SK-N-SH (cell line): ENCODE data around the gene RBM33. TPM values are rescaled to one million over a fixed set of nuclear protein-coding genes. Genes with fewer than 3 reads are reported as not detected.
A peak's percentile ranks its signal among the peaks of the same experiment; 100 is the strongest.

ENCODE experiments used
- CTCF ChIA-PET: fragments of 300-600, 350-600 bp; formaldehyde crosslinking; extraction: SDS; loops from one replicate; lab custom pipeline; 2021; lab: Yijun Ruan, JAX
- POLR2A ChIA-PET: fragments of 350-600 bp; sonication (Branson Sonifier 250); formaldehyde crosslinking; extraction: SDS; loops from one replicate; lab custom pipeline; 2020; ENCODE audit warnings: antibody characterized with exemption, inconsistent platforms; lab: Yijun Ruan, JAX
- DNase-seq: peaks from one replicate; pipeline ENCODE4 v3.0.0; 2012
- H2AFZ ChIP-seq: fragments of 200-600 bp; sonication (generic); 2 replicates; pipeline ENCODE4 v1.8.1; 2016; ENCODE audit warnings: antibody characterized with exemption, mild to moderate bottlenecking, low read depth
- H3F3A ChIP-seq: fragments of 200-600 bp; sonication (generic); replicated peaks from 2 replicates; pipeline ENCODE3; 2016; ENCODE audit warnings: antibody characterized with exemption, mild to moderate bottlenecking; ENCODE audit not compliant: insufficient read depth
- H3K27ac ChIP-seq, 2 experiments: fragments of 200-500 bp in 1 of 2; fragments of 200-600 bp in 1 of 2; sonication (Bioruptor generic) in 1 of 2; sonication (generic), shearing (Covaris generic) in 1 of 2; 2 replicates each; pipeline versions ENCODE4 v1.5.1 to v1.6.1; 2014 to 2016; ENCODE audit warnings: low read depth in 2 of 2, inconsistent platforms in 1 of 2, low read length in 1 of 2, mild to moderate bottlenecking in 1 of 2, mixed read lengths in 1 of 2
- H3K27me3 ChIP-seq: fragments of 200-600 bp; sonication (generic), shearing (Covaris generic); 2 replicates; pipeline ENCODE4 v1.6.1; 2016; ENCODE audit warnings: mixed run types; ENCODE audit not compliant: insufficient read depth
- H3K36me3 ChIP-seq, 2 experiments: fragments of 200-500 bp in 1 of 2; fragments of 200-600 bp in 1 of 2; sonication (Bioruptor generic) in 1 of 2; sonication (generic) in 1 of 2; replicated peaks in 1 of 2; 2 replicates each; pipeline versions ENCODE3 to v1.5.1; 2014 to 2016; ENCODE audit warnings: low read length in 1 of 2, mild to moderate bottlenecking in 1 of 2; ENCODE audit not compliant: insufficient read depth in 2 of 2, control insufficient read depth in 1 of 2
- H3K4me1 ChIP-seq, 2 experiments: fragments of 200-500 bp in 1 of 2; fragments of 200-600 bp in 1 of 2; sonication (Bioruptor generic) in 1 of 2; sonication (generic), shearing (Covaris generic) in 1 of 2; 2 replicates each; pipeline versions ENCODE4 v1.5.1 to v1.6.1; 2014 to 2016; ENCODE audit warnings: low read depth in 1 of 2, low read length in 1 of 2, mixed run types in 1 of 2; ENCODE audit not compliant: insufficient read depth in 2 of 2, control insufficient read depth in 1 of 2
- H3K4me2 ChIP-seq: fragments of 200-600 bp; sonication (generic), shearing (Covaris generic); 2 replicates; pipeline ENCODE4 v1.6.1; 2017; ENCODE audit warnings: mixed run types
- H3K4me3 ChIP-seq, 2 experiments: fragments of 200-500 bp in 1 of 2; fragments of 200-600 bp in 1 of 2; sonication (Bioruptor generic) in 1 of 2; sonication (generic), shearing (Covaris generic) in 1 of 2; 2 replicates each; pipeline versions ENCODE4 v1.5.1 to v1.8.1; 2014 to 2016; ENCODE audit warnings: low read depth in 2 of 2, inconsistent platforms in 1 of 2, low read length in 1 of 2, mild to moderate bottlenecking in 1 of 2, mixed read lengths in 1 of 2, moderate library complexity in 1 of 2
- H3K79me2 ChIP-seq: fragments of 200-600 bp; sonication (generic); 2 replicates; pipeline ENCODE4 v1.8.1; 2017; ENCODE audit warnings: mild to moderate bottlenecking; ENCODE audit not compliant: insufficient read depth
- H3K9ac ChIP-seq: fragments of 200-600 bp; sonication (generic); 2 replicates; pipeline ENCODE4 v1.6.1; 2017; ENCODE audit warnings: mixed run types
- H3K9me2 ChIP-seq: fragments of 200-600 bp; sonication (generic); 2 replicates; pipeline ENCODE4 v1.6.1; 2017; ENCODE audit warnings: mixed run types
- H3K9me3 ChIP-seq: fragments of 200-600 bp; sonication (generic); 2 replicates; pipeline ENCODE4 v1.6.1; 2017; ENCODE audit warnings: mixed run types, mild to moderate bottlenecking, moderate library complexity
- H4K20me1 ChIP-seq: fragments of 200-600 bp; sonication (generic); 2 replicates; pipeline ENCODE4 v1.6.1; 2017; ENCODE audit warnings: mild to moderate bottlenecking, mixed run types; ENCODE audit not compliant: insufficient read depth
- FOXM1 ChIP-seq: IDR thresholded peaks from 2 replicates; pipeline ENCODE4 v1.4.0; 2012; ENCODE audit warnings: low read depth, mild to moderate bottlenecking
- MXI1 ChIP-seq: IDR thresholded peaks from 2 replicates; pipeline ENCODE4 v1.6.1; 2012; ENCODE audit warnings: mild to moderate bottlenecking, low read depth, low read length, improper control_type of control experiment
- NRF1 ChIP-seq: IDR thresholded peaks from 2 replicates; pipeline ENCODE4 v1.6.1; 2012; ENCODE audit warnings: low read depth, mild to moderate bottlenecking, low read length
- WGBS: methylation state at CpG from one replicate; pipeline ENCODE4 v1.1.6; 2017; ENCODE audit warnings: low lambda C conversion rate; 5-methylcytosine and 5-hydroxymethylcytosine counted together
- polyA plus RNA-seq, 3 experiments: library from polyadenylated mRNA; depleted of rRNA; stranded (reverse); fragments of >200 nt; gene quantifications; 2 replicates each; pipeline ENCODE4 v1.2.3, GENCODE V29; 2012
- TF ChIP-seq, protein P1 (sequence below): IDR thresholded peaks from 2 replicates; pipeline ENCODE4 v1.4.0; 2012; ENCODE audit warnings: low read depth
- TF ChIP-seq, protein P2 (sequence below): fragments of 200-600 bp; sonication (generic); IDR thresholded peaks from 2 replicates; pipeline ENCODE4 v1.6.1; 2017; ENCODE audit warnings: antibody characterized with exemption, mild to moderate bottlenecking, moderate library complexity
- TF ChIP-seq, protein P3 (sequence below): IDR thresholded peaks from 2 replicates; pipeline ENCODE4 v1.4.0; 2012; ENCODE audit warnings: low read depth, borderline replicate concordance

RBM33 gene
- polyA plus RNA-seq, 1 of the 3 experiments (the other 2 are of a cell fraction): 13.8 TPM

DNA sequence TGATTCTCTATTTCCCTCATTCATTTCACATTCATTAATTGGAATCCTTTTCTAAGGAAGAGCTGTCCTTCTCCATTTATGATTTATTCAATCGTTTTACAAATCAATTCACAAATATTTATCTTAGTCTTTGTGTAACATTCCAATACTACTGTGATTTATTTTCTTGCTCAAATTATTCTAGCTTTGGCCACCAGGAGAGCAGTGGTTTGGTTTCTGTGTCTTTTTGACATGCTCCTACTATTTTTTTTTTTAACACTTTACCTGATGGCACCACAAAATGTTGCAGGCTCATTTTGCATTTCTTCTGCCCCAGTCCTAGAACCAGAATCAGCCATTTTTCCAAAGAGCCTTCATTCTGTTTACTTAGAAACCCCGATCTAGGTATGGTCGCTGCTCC lies 13.3 kb upstream of the RBM33 start:
- Histone ChIP-seq H3K9me2 (no peaks in the 10 kb centered on the region), H3K79me2 (no peaks in the 10 kb centered on the region), H3F3A (no peaks in the 10 kb centered on the region), H2AFZ (no peak overlapping the region), H3K4me2 (no peak overlapping the region), H3K27ac (no peak overlapping the region), H3K9me3 (no peaks in the 10 kb centered on the region), H4K20me1 (no peaks in the 10 kb centered on the region), H3K36me3 (no peaks in the 10 kb centered on the region), H3K4me3 (no peak overlapping the region)
- WGBS: 55% methylated on average over 3 of the region's 3 CpGs
- CTCF ChIA-PET: interaction anchor here (0.8 to 1.0 kb wide), 2 partner anchors 32 to 218 kb away, joined by 3 to 9 read pairs; no protein-coding TSS in a partner anchor
- POLR2A ChIA-PET: no interaction called here
- TF ChIP-seq FOXM1 (no peak), NRF1 (no peak)
- TF ChIP-seq, protein P1, sequence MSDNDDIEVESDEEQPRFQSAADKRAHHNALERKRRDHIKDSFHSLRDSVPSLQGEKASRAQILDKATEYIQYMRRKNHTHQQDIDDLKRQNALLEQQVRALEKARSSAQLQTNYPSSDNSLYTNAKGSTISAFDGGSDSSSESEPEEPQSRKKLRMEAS: no peak
- TF ChIP-seq, protein P2, sequence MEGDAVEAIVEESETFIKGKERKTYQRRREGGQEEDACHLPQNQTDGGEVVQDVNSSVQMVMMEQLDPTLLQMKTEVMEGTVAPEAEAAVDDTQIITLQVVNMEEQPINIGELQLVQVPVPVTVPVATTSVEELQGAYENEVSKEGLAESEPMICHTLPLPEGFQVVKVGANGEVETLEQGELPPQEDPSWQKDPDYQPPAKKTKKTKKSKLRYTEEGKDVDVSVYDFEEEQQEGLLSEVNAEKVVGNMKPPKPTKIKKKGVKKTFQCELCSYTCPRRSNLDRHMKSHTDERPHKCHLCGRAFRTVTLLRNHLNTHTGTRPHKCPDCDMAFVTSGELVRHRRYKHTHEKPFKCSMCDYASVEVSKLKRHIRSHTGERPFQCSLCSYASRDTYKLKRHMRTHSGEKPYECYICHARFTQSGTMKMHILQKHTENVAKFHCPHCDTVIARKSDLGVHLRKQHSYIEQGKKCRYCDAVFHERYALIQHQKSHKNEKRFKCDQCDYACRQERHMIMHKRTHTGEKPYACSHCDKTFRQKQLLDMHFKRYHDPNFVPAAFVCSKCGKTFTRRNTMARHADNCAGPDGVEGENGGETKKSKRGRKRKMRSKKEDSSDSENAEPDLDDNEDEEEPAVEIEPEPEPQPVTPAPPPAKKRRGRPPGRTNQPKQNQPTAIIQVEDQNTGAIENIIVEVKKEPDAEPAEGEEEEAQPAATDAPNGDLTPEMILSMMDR: peak; percentile 34; the same call in 1 of the 2 replicates
- TF ChIP-seq, all 33 proteins: peak for 1
- H3K27me3 ChIP-seq: no peaks in the 10 kb centered on the region
- no peak for DNase-seq
- H3K9ac ChIP-seq: no peak overlapping the region
- H3K4me1 ChIP-seq: no peaks in the 10 kb centered on the region

DNA sequence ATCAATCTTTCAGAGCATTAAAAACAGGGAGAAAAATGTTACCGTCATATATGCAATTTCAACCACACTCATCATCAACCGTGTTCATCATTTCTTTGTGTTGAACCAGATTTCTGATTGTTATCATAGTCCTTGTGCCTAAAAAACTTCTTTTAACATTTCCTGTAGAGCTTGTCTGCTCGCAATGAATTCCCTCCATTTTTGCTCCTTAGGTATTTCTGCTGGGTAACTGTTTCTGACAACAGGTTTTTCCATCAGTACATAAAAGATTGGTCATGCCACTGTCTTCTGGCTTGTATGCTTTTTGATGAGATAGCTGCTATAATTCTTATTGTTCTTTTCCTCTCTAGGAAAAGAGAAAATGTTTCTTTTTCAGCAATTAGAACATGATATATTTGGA lies 8.6 kb upstream of the RBM33 start:
- POLR2A ChIA-PET: no interaction called here
- Histone ChIP-seq H2AFZ (no peak overlapping the region), H3K9me3 (peaks cover 20% of the 10 kb centered on the region; the same call in 1 of the 2 replicates), H3K4me3 (no peak overlapping the region), H3F3A (no peaks in the 10 kb centered on the region), H3K27me3 (no peaks in the 10 kb centered on the region), H3K36me3 (peaks cover 0 to 14% of the 10 kb centered on the region in 2 experiments), H3K4me1 (no peaks in the 10 kb centered on the region), H4K20me1 (no peaks in the 10 kb centered on the region), H3K79me2 (no peaks in the 10 kb centered on the region), H3K9me2 (no peaks in the 10 kb centered on the region), H3K4me2 (no peak overlapping the region), H3K27ac (no peak overlapping the region), H3K9ac (no peak overlapping the region)
- TF ChIP-seq, protein P3, sequence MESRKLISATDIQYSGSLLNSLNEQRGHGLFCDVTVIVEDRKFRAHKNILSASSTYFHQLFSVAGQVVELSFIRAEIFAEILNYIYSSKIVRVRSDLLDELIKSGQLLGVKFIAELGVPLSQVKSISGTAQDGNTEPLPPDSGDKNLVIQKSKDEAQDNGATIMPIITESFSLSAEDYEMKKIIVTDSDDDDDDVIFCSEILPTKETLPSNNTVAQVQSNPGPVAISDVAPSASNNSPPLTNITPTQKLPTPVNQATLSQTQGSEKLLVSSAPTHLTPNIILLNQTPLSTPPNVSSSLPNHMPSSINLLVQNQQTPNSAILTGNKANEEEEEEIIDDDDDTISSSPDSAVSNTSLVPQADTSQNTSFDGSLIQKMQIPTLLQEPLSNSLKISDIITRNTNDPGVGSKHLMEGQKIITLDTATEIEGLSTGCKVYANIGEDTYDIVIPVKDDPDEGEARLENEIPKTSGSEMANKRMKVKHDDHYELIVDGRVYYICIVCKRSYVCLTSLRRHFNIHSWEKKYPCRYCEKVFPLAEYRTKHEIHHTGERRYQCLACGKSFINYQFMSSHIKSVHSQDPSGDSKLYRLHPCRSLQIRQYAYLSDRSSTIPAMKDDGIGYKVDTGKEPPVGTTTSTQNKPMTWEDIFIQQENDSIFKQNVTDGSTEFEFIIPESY: no peak
- TF ChIP-seq MXI1: no peak
- DNase-seq: no peak
- 78% methylated on average over 3 of the region's 3 CpGs for WGBS
- CTCF ChIA-PET: interaction anchor here (2.4 kb wide), 1 partner anchor 37 kb away, joined by 7 read pairs; no protein-coding TSS in a partner anchor
